ENCODE measurements around the gene ANGPT4. TPM values are rescaled to one million over a fixed set of nuclear protein-coding genes. Genes with fewer than 3 reads are reported as not detected.

Gene ANGPT4
- total RNA-seq, 4 donors from 2014 or later: 0.04 to 0.15 (median 0.10) TPM; not detected in 1

DNA sequence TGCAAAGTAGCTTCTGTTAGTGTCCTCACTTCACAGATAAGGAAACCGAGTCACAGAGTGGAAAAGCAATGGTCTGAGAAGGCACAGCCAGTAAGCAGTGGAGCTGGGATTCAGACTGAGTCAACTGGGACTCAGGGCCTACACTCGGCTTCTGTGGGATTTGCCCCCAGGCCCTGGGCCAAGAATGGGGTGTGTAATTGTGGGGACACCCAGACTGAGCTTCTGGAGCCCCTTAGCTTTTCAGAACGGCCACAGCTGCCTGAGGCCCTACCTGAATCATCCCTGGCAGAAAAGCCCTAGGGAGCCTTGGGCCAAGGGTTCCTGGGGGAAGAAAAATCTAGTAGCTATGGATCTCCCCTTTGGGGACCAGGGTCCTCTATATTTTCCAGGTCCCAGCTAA is 6.5 kb downstream of the ANGPT4 start:
- Histone ChIP-seq H3K4me1 (no peaks in the 10 kb centered on the region), H3K27me3 (no peaks in the 10 kb centered on the region), H3K9me3 (no peaks in the 10 kb centered on the region), H3K27ac (no peak overlapping the region), H3K4me3 (no peak overlapping the region), H3K36me3 (no peaks in the 10 kb centered on the region)
- ATAC-seq (no peak), DNase-seq (no peak)
- intact Hi-C loops (cut with DNase I; ENCODE audit: low total_unique reads): no loop called here
- in situ Hi-C loops (cut with MboI; ENCODE audit: low sequenced_read_pairs in 4 of 4): no loop called here
- TF ChIP-seq POLR2A (IDR thresholded peaks at IDR 0.05) (no peak), CTCF (IDR thresholded peaks at IDR 0.05 in 4 of 5, conservative IDR thresholded peaks at IDR 0.05 in 1 of 5) (no peak)

DNA sequence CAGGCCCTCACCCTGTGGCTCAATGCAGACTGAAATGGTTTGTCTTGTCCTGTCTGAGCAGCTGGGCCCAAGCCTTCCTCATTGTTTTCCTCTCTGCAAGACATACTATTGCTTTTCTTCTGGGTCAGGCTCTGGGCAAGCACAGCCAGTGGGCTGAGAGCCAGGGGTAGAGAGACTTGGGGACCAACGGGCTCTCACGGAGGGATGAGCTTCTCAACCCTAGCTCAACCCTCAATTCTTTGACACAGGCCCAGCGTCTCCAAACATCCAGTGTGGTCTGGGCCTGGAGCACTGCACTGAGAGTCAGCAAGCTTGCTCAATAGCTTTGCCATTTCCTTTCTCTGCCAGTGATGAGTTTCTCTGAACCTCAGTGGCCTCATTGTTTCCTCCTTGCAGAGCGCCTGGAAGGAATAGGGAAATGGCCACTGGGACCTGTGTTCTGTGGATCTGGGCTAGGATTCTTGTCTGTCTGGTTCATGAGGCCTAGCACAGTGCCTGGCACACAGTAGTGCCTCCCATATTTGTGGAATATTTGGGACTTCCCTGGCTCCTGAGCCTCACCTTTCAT is 9.3 kb downstream of the ANGPT4 start:
- DNase-seq (peak in 1 of 2 donors; percentile 45), ATAC-seq (peak in 1 of 2 donors; percentile 27)
- intact Hi-C loops (cut with DNase I; ENCODE audit: low total_unique reads) (no loop called here), in situ Hi-C loops (cut with MboI; ENCODE audit: low sequenced_read_pairs in 4 of 4) (no loop called here)
- H3K4me1 ChIP-seq: no peaks in the 10 kb centered on the region
- H3K4me3 ChIP-seq: no peak overlapping the region
- H3K27me3 ChIP-seq: no peaks in the 10 kb centered on the region
- TF ChIP-seq CTCF (IDR thresholded peaks at IDR 0.05 in 4 of 5, conservative IDR thresholded peaks at IDR 0.05 in 1 of 5): no peak
- TF ChIP-seq POLR2A (IDR thresholded peaks at IDR 0.05): no peak
- H3K9me3 ChIP-seq: no peaks in the 10 kb centered on the region
- H3K27ac ChIP-seq: no peak overlapping the region
- no peaks in the 10 kb centered on the region for H3K36me3 ChIP-seq

GRCh38 chr20:906001-906520 is 10.1 kb downstream of the ANGPT4 start:
- intact Hi-C loops (cut with DNase I; ENCODE audit: low total_unique reads): no loop called here
- TF ChIP-seq CTCF (IDR thresholded peaks at IDR 0.05 in 4 of 5, conservative IDR thresholded peaks at IDR 0.05 in 1 of 5): no peak
- TF ChIP-seq POLR2A (IDR thresholded peaks at IDR 0.05): no peak
- ATAC-seq: no peak
- Histone ChIP-seq H3K9me3 (no peaks in the 10 kb centered on the region), H3K4me3 (no peak overlapping the region), H3K4me1 (no peaks in the 10 kb centered on the region), H3K36me3 (no peaks in the 10 kb centered on the region), H3K27me3 (no peaks in the 10 kb centered on the region), H3K27ac (no peak overlapping the region)
- DNase-seq: no peak
- in situ Hi-C loops (cut with MboI; ENCODE audit: low sequenced_read_pairs in 4 of 4): no loop called here

DNA sequence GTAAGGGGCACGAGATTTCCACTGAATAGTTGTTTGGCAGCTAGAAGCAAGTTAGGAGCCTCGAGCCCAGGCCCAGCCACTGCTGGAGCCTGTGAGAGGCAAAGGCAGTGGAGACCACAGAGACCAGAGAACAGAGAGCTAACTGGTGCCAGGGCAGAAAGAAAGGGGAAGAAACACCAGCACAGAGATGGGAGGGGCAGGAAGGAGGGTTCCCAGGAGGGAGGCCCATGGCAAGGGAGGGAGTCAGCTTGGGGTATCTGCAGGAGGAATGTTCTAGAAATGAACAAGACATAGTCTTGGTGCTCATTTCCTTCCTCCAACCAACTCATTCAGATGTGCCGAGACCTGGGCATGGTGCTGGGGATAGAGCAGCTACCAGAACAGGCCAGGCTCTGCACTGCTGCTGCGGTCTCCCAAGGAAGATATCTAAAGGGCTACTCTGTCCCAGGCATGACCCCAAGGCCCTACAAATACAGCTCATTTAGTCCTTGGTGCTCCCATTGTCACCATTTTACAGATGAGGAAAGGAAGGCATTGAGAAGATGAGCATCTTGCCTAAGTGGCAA is 10.7 kb downstream of the ANGPT4 start:
- no peaks in the 10 kb centered on the region for H3K36me3 ChIP-seq
- ATAC-seq (no peak), DNase-seq (no peak)
- no peaks in the 10 kb centered on the region for H3K4me1 ChIP-seq
- in situ Hi-C loops (cut with MboI; ENCODE audit: low sequenced_read_pairs in 4 of 4) (no loop called here), intact Hi-C loops (cut with DNase I; ENCODE audit: low total_unique reads) (no loop called here)
- no peak overlapping the region for H3K27ac ChIP-seq
- no peak for TF ChIP-seq POLR2A (IDR thresholded peaks at IDR 0.05)
- TF ChIP-seq CTCF (IDR thresholded peaks at IDR 0.05 in 4 of 5, conservative IDR thresholded peaks at IDR 0.05 in 1 of 5): no peak
- no peaks in the 10 kb centered on the region for H3K27me3 ChIP-seq
- H3K9me3 ChIP-seq: no peaks in the 10 kb centered on the region
- H3K4me3 ChIP-seq: no peak overlapping the region

Data from gastrocnemius medialis (tissue), 4 donors.